ENCODE results near the gene DLGAP4. TPM values are rescaled to one million over a fixed set of nuclear protein-coding genes. Genes with fewer than 3 reads are reported as not detected.

The DLGAP4 gene
- total RNA-seq, 1 donor from 2014 or later: 61.2 TPM

GRCh38 chr20:36262440-36262839, 43.7 kb upstream of the DLGAP4 start:
- Histone ChIP-seq H3K4me3 (no peak overlapping the region), H3K36me3 (peaks cover under 1% of the 10 kb centered on the region), H3K9me3 (no peaks in the 10 kb centered on the region), H3K27ac (no peak overlapping the region), H3K27me3 (no peaks in the 10 kb centered on the region), H3K4me1 (no peaks in the 10 kb centered on the region)
- DNase-seq (no peak), ATAC-seq (no peak)
- intact Hi-C loops (cut with DNase I): no loop called here
- no peak for TF ChIP-seq CTCF (IDR thresholded peaks at IDR 0.05)

- intact Hi-C loops (cut with DNase I): no loop called here
- no peak overlapping the region for H3K4me3 ChIP-seq
- H3K4me1 ChIP-seq: no peaks in the 10 kb centered on the region
- H3K27me3 ChIP-seq: no peaks in the 10 kb centered on the region
- H3K9me3 ChIP-seq: no peaks in the 10 kb centered on the region
- TF ChIP-seq CTCF (IDR thresholded peaks at IDR 0.05): no peak
- ATAC-seq: no peak
- H3K27ac ChIP-seq: no peak overlapping the region
- DNase-seq: no peak
- no peaks in the 10 kb centered on the region for H3K36me3 ChIP-seq
These were observed 41.5 kb upstream of the DLGAP4 start for GRCh38 chr20:36264426-36265246.

- no peaks in the 10 kb centered on the region for H3K4me1 ChIP-seq
- no peaks in the 10 kb centered on the region for H3K9me3 ChIP-seq
- TF ChIP-seq CTCF (IDR thresholded peaks at IDR 0.05): no peak
- ATAC-seq: no peak
- no peak overlapping the region for H3K27ac ChIP-seq
- H3K4me3 ChIP-seq: no peak overlapping the region
- no peaks in the 10 kb centered on the region for H3K27me3 ChIP-seq
- DNase-seq: no peak
- H3K36me3 ChIP-seq: no peaks in the 10 kb centered on the region
- intact Hi-C loops (cut with DNase I): no loop called here
These were observed 40.0 kb upstream of the DLGAP4 start for GRCh38 chr20:36266189-36266588.

- no peak for DNase-seq
- intact Hi-C loops (cut with DNase I): no loop called here
These were observed 38.3 kb upstream of the DLGAP4 start for GRCh38 chr20:36267605-36268381.

More at GRCh38 chr20:36267605-36268381, 38.3 kb upstream of the DLGAP4 start:
- Histone ChIP-seq H3K27me3 (no peaks in the 10 kb centered on the region), H3K4me1 (no peaks in the 10 kb centered on the region), H3K36me3 (no peaks in the 10 kb centered on the region), H3K4me3 (no peak overlapping the region), H3K9me3 (no peaks in the 10 kb centered on the region), H3K27ac (no peak overlapping the region)
- peak; percentile 7 for ATAC-seq
- TF ChIP-seq CTCF (IDR thresholded peaks at IDR 0.05): no peak

All from upper lobe of right lung (tissue), 1 donor.